Liver (tissue), 3 donors: Measurements from ENCODE around the gene SOSTDC1.
A peak's percentile ranks its signal among the peaks of the same experiment; 100 is the strongest.

Experiments used
- FOXA1 ChIP-seq: IDR thresholded peaks from 2 replicates; pipeline ENCODE4 v1.6.1; 2016; ENCODE audit warnings: antibody characterized with exemption
- GABPA ChIP-seq, 2 donors: IDR thresholded peaks in 1 of 2; conservative IDR thresholded peaks in 1 of 2; 2 replicates each; pipeline ENCODE4 v1.6.1; 2016; ENCODE audit warnings: antibody characterized with exemption in 2 of 2, mild to moderate bottlenecking in 1 of 2, moderate library complexity in 1 of 2
- JUND ChIP-seq, 2 donors: IDR thresholded peaks; 2 replicates each; pipeline ENCODE4 v1.6.1; 2016; ENCODE audit warnings: antibody characterized with exemption in 2 of 2
- RAD21 ChIP-seq, 2 donors: IDR thresholded peaks; 2 replicates each; pipeline ENCODE4 v1.6.1; 2016; ENCODE audit warnings: antibody characterized with exemption in 2 of 2, mild to moderate bottlenecking in 2 of 2
- SP1 ChIP-seq: IDR thresholded peaks from 2 replicates; pipeline ENCODE4 v1.6.1; 2018; ENCODE audit warnings: antibody characterized with exemption, mild to moderate bottlenecking
- TAF1 ChIP-seq: conservative IDR thresholded peaks from 2 replicates; pipeline ENCODE4 v1.6.1; 2016; ENCODE audit warnings: antibody characterized with exemption, mild to moderate bottlenecking
- TF ChIP-seq, protein P1 (sequence below): fragments of 150-350 bp; IDR thresholded peaks from 2 replicates; pipeline ENCODE4 v1.5.1; 2017; ENCODE audit warnings: improper control_type of control experiment, low read depth, low read length; ENCODE audit not compliant: missing input control
- TF ChIP-seq, protein P2 (sequence below): IDR thresholded peaks from 2 replicates; pipeline ENCODE4 v1.6.1; 2016; ENCODE audit warnings: antibody characterized with exemption
- donor health status: healthy.
- donor health status: healthy.

DNA sequence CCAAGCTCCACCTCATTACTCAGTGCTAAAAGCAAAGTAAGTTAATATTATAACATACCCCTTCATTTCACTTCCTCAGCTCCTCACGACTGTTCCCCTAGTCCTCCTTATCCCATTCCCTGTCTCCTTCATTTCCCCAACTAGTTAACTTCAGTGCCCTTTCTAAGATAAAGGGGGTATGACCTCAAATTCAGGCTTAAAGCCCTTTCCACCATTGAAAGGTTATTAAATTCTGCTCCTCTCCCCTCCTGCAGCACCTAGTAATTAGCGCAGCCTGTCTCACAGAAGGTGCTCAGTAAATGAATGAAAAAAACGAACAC lies 45.2 kb downstream of the SOSTDC1 start:
- no peak for TF ChIP-seq JUND (IDR thresholded peaks at IDR 0.05)
- TF ChIP-seq, protein P1, sequence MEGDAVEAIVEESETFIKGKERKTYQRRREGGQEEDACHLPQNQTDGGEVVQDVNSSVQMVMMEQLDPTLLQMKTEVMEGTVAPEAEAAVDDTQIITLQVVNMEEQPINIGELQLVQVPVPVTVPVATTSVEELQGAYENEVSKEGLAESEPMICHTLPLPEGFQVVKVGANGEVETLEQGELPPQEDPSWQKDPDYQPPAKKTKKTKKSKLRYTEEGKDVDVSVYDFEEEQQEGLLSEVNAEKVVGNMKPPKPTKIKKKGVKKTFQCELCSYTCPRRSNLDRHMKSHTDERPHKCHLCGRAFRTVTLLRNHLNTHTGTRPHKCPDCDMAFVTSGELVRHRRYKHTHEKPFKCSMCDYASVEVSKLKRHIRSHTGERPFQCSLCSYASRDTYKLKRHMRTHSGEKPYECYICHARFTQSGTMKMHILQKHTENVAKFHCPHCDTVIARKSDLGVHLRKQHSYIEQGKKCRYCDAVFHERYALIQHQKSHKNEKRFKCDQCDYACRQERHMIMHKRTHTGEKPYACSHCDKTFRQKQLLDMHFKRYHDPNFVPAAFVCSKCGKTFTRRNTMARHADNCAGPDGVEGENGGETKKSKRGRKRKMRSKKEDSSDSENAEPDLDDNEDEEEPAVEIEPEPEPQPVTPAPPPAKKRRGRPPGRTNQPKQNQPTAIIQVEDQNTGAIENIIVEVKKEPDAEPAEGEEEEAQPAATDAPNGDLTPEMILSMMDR = no peak
- TF ChIP-seq RAD21 (IDR thresholded peaks at IDR 0.05) = peak in 1 of 2 donors; percentile 17
- no peak for TF ChIP-seq FOXA1
- TF ChIP-seq TAF1 = no peak
- TF ChIP-seq SP1 = no peak
- TF ChIP-seq, protein P2, sequence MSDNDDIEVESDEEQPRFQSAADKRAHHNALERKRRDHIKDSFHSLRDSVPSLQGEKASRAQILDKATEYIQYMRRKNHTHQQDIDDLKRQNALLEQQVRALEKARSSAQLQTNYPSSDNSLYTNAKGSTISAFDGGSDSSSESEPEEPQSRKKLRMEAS = peak; percentile 35
- TF ChIP-seq GABPA (IDR thresholded peaks at IDR 0.05 in 1 of 2, conservative IDR thresholded peaks at IDR 0.05 in 1 of 2) = no peak
